HL-60 (cell line): ENCODE measurements around the gene HABP2.

Experiments
- POLR2AphosphoS5 ChIP-seq: IDR thresholded peaks from 2 replicates; pipeline ENCODE4 v1.6.1; 2012; ENCODE audit warnings: low read depth
- TF ChIP-seq, protein P1 (sequence below): IDR thresholded peaks from one replicate; pipeline ENCODE4 v1.5.1; 2011; ENCODE audit warnings: low read length, control low read depth, inconsistent platforms; ENCODE audit not compliant: insufficient read depth

DNA sequence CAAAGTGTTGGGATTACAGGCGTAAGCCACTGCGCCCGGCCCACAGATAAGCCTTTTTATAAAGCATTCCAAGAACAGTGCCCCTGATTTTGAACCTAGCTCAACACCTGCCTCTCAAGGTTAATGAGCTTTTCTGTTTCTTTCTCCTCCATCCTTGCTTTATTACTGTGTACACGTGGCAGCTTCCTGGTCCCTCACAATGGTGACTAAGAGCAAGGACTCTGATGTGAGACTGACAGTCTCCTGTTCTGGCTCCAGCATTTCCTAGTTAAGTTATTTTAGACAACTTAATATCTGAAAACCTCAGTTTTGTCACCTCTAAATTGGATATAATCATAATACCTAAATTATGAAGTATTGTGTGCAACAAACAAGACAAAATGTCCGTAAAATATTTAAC, 9.9 kb downstream of the HABP2 start:
- TF ChIP-seq, protein P1, sequence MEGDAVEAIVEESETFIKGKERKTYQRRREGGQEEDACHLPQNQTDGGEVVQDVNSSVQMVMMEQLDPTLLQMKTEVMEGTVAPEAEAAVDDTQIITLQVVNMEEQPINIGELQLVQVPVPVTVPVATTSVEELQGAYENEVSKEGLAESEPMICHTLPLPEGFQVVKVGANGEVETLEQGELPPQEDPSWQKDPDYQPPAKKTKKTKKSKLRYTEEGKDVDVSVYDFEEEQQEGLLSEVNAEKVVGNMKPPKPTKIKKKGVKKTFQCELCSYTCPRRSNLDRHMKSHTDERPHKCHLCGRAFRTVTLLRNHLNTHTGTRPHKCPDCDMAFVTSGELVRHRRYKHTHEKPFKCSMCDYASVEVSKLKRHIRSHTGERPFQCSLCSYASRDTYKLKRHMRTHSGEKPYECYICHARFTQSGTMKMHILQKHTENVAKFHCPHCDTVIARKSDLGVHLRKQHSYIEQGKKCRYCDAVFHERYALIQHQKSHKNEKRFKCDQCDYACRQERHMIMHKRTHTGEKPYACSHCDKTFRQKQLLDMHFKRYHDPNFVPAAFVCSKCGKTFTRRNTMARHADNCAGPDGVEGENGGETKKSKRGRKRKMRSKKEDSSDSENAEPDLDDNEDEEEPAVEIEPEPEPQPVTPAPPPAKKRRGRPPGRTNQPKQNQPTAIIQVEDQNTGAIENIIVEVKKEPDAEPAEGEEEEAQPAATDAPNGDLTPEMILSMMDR = no peak
- no peak for TF ChIP-seq POLR2AphosphoS5
